ENCODE results near the gene NRCAM. TPM values are rescaled to one million over a fixed set of nuclear protein-coding genes. Genes with fewer than 3 reads are reported as not detected.

NRCAM gene
- polyA plus RNA-seq, 3 donors = not detected

DNA sequence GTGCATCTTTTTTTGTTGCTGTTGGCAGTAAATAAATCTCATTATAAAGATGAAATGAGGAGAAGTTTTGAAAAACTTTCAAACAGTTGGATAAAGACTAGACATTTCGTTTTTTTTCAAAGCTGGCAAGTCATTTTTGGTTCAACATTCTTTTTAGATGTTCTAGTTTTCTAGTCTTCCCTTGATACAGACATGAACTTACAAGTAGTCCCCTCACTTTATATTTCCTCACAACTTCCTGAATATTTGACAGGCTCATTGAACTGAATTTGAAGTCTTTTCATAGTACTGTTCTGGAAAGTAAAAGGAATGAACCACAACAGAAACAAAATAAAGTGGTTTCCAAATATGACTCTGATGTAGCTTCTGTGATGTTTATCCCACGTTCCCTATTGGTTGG is 134.2 kb downstream of the NRCAM start:
- DNase-seq = no peak
- H3K9ac ChIP-seq (ENCODE audit: insufficient read depth, low read length, poor library complexity, severe bottlenecking) = no peak overlapping the region
- no peaks in the 10 kb centered on the region for H3K79me2 ChIP-seq (ENCODE audit: insufficient read depth, low read length)
- H3K9me3 ChIP-seq (replicated peaks in 1 of 2; ENCODE audit: control insufficient read depth in 1 of 2, insufficient read depth in 1 of 2, low read length in 2 of 2) = no peaks in the 10 kb centered on the region
- no peak overlapping the region for H2AFZ ChIP-seq (ENCODE audit: insufficient read depth, low read depth, low read length, poor library complexity, severe bottlenecking)
- Mint-ChIP-seq H3K9me3 (peaks cover 0 to 6% (median 1%) of the 10 kb centered on the region in 7 donors), H3K27me3 (ENCODE audit: low read depth in 3 of 3) (peaks cover 0 to 3% (median 0%) of the 10 kb centered on the region in 3 donors), H3K27ac (no peak overlapping the region), H3K4me1 (no peaks in the 10 kb centered on the region), H3K4me3 (no peak overlapping the region), H3K36me3 (no peaks in the 10 kb centered on the region)
- no peak overlapping the region for H3K4me3 ChIP-seq (replicated peaks in 1 of 3; ENCODE audit: low read depth in 2 of 3, low read length in 3 of 3)
- WGBS (ENCODE audit: insufficient coverage) = 100% methylated on average over 1 of the region's 2 CpGs
- H3K36me3 ChIP-seq (replicated peaks in 1 of 2; ENCODE audit: control insufficient read depth in 1 of 2, insufficient read depth in 2 of 2, low read length in 2 of 2) = no peaks in the 10 kb centered on the region
- no peaks in the 10 kb centered on the region for H3K4me1 ChIP-seq (ENCODE audit: control insufficient read depth in 1 of 2, insufficient read depth in 2 of 2, low read length in 2 of 2)
- H3K27ac ChIP-seq (ENCODE audit: low read depth in 1 of 2, low read length in 2 of 2) = no peak overlapping the region
- no peaks in the 10 kb centered on the region for H4K20me1 ChIP-seq (ENCODE audit: insufficient read depth, low read length)
- H3K27me3 ChIP-seq (ENCODE audit: control insufficient read depth in 2 of 2, insufficient read depth in 2 of 2, low read length in 2 of 2) = no peaks in the 10 kb centered on the region
- TF ChIP-seq CTCF (IDR thresholded peaks at IDR 0.05) = no peak
- H3K4me2 ChIP-seq (replicated peaks; ENCODE audit: extremely low read depth, low read length, poor library complexity, severe bottlenecking) = no peak overlapping the region
- intact Hi-C loops (cut with micrococcal nuclease) = no loop called here

DNA sequence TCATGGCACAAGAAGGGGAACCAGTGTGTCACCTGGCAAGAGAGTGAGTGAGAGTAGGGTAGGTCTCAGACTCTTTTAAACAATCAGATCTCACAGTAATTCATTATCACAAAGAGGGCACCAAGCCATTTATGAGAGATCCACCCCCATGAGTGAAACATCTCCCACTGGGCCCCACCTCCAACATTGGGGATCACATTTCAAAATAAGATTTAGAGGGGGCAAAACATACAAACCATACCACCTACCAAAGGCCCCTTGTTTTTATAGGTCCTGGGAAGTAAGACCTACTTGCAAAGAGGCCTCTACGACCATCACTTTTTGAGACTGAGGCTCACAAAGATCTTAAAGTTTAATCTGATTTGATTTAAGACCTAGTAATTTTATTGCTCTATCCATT is 134.9 kb downstream of the NRCAM start:
- no peak for DNase-seq
- intact Hi-C loops (cut with micrococcal nuclease) = no loop called here
- Mint-ChIP-seq H3K9me3 (peaks cover 0 to 6% (median 1%) of the 10 kb centered on the region in 7 donors), H3K4me3 (no peak overlapping the region), H3K4me1 (no peaks in the 10 kb centered on the region), H3K36me3 (no peaks in the 10 kb centered on the region), H3K27ac (no peak overlapping the region), H3K27me3 (ENCODE audit: low read depth in 3 of 3) (peaks cover 0 to 3% (median 0%) of the 10 kb centered on the region in 3 donors)
- Histone ChIP-seq H3K4me2 (replicated peaks; ENCODE audit: extremely low read depth, low read length, poor library complexity, severe bottlenecking) (no peak overlapping the region), H3K9ac (ENCODE audit: insufficient read depth, low read length, poor library complexity, severe bottlenecking) (no peak overlapping the region), H4K20me1 (ENCODE audit: insufficient read depth, low read length) (no peaks in the 10 kb centered on the region), H3K27ac (ENCODE audit: low read depth in 1 of 2, low read length in 2 of 2) (no peak overlapping the region), H3K36me3 (replicated peaks in 1 of 2; ENCODE audit: control insufficient read depth in 1 of 2, insufficient read depth in 2 of 2, low read length in 2 of 2) (no peaks in the 10 kb centered on the region), H3K9me3 (replicated peaks in 1 of 2; ENCODE audit: control insufficient read depth in 1 of 2, insufficient read depth in 1 of 2, low read length in 2 of 2) (no peaks in the 10 kb centered on the region), H3K27me3 (ENCODE audit: control insufficient read depth in 2 of 2, insufficient read depth in 2 of 2, low read length in 2 of 2) (no peaks in the 10 kb centered on the region), H3K4me1 (ENCODE audit: control insufficient read depth in 1 of 2, insufficient read depth in 2 of 2, low read length in 2 of 2) (no peaks in the 10 kb centered on the region), H3K79me2 (ENCODE audit: insufficient read depth, low read length) (no peaks in the 10 kb centered on the region), H2AFZ (ENCODE audit: insufficient read depth, low read depth, low read length, poor library complexity, severe bottlenecking) (no peak overlapping the region), H3K4me3 (replicated peaks in 1 of 3; ENCODE audit: low read depth in 2 of 3, low read length in 3 of 3) (no peak overlapping the region)
- no CpG with 5 or more reads among the region's 1 CpG for WGBS (ENCODE audit: insufficient coverage)
- TF ChIP-seq CTCF (IDR thresholded peaks at IDR 0.05) = no peak

Data from CD14-positive monocyte (primary cell).